Heart left ventricle (tissue), 13 donors: ENCODE measurements around the gene SMC5.

Source experiments
- CTCF ChIP-seq, 12 donors: fragments of 200-600 bp; sonication (generic) in 4 of 12; IDR thresholded peaks; one replicate each; pipeline versions ENCODE4 v1.5.0 to v1.8.0; 2018 to 2022; ENCODE audit warnings: antibody characterized with exemption in 12 of 12, mild to moderate bottlenecking in 5 of 12
- POLR2A ChIP-seq, 2 donors: fragments of 450-650 bp; IDR thresholded peaks; one replicate each; pipeline ENCODE4 v1.6.1; 2017; ENCODE audit warnings: antibody characterized with exemption in 2 of 2, mild to moderate bottlenecking in 2 of 2, moderate library complexity in 2 of 2
- donor health status: ischemic (EF 13 %, LVEDD 7.1; RV severe dilation, severe dysfunction).
- donor health status: DM: no; HTN: yes; CAD: no.
- donor health status: DM: no; HTN: no; CAD: no.
- donor health status: ischemic (EF 25% LVEDD 6.9; RV normal size, moderate dysfunction).
- donor health status: ischemic (EF 25% LVEDD 5.7; RV mildly dilated, moderate dysfunction).
- donor health status: ischemic (EF 35%, LVEDD 5.7; RV mildly dilated, moderate dysfunction).
- donor health status: nonischemic (EF 11% LVEDD 7.7; RV severe dilation, severe dysfunction).
- donor health status: DM: yes; HTN: yes; CAD: no.
- donor health status: PGD.
- donor health status: ischemic (EF 29% LVEDD 5.4; RV normal size, mild dysfunction).
- donor health status: nonischemic (EF 23%, LVEDD 6.1; RV moderate dilation, normal function).

GRCh38 chr9:70389621-70390266, 131.0 kb downstream of the SMC5 start:
- no peak for TF ChIP-seq POLR2A (IDR thresholded peaks at IDR 0.05)
- TF ChIP-seq CTCF (IDR thresholded peaks at IDR 0.05), result no peak
